Fibroblast of lung (primary cell): ENCODE data around the gene ERICH6.

Experiments used
- EZH2 ChIP-seq: IDR thresholded peaks from 2 replicates; pipeline ENCODE4 v1.5.1; 2012; ENCODE audit warnings: low read length, control low read depth, mild to moderate bottlenecking; ENCODE audit errors: missing control alignments
- TF ChIP-seq, protein P1 (sequence below), 2 donors: IDR thresholded peaks in 1 of 2; conservative IDR thresholded peaks in 1 of 2; 1 replicate in 1 of 2; 2 replicates in 1 of 2; pipeline ENCODE4 v1.5.1; 2011 to 2012; ENCODE audit warnings: low read length in 2 of 2, control low read depth in 1 of 2, inconsistent platforms in 1 of 2, low read depth in 1 of 2, mild to moderate bottlenecking in 1 of 2

DNA sequence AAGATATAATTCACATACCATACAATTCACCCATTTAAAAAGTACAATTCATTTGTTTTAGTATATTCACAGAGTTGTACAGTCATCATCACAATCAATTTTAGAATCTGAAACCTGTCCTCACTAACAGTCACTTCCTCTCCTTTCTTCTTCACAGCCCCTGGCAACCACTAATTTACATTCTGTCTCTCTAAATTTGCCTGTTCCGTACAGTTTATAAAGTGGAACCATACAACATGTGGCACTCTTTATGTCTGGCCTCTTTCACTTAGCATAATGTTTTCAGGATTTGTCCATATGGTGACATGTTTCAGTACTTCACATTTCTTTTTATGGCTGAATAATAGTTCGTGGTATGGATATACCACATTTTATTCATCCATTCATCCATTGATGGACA lies 22.7 kb downstream of the ERICH6 start:
- TF ChIP-seq, protein P1, sequence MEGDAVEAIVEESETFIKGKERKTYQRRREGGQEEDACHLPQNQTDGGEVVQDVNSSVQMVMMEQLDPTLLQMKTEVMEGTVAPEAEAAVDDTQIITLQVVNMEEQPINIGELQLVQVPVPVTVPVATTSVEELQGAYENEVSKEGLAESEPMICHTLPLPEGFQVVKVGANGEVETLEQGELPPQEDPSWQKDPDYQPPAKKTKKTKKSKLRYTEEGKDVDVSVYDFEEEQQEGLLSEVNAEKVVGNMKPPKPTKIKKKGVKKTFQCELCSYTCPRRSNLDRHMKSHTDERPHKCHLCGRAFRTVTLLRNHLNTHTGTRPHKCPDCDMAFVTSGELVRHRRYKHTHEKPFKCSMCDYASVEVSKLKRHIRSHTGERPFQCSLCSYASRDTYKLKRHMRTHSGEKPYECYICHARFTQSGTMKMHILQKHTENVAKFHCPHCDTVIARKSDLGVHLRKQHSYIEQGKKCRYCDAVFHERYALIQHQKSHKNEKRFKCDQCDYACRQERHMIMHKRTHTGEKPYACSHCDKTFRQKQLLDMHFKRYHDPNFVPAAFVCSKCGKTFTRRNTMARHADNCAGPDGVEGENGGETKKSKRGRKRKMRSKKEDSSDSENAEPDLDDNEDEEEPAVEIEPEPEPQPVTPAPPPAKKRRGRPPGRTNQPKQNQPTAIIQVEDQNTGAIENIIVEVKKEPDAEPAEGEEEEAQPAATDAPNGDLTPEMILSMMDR (conservative IDR thresholded peaks at IDR 0.05 in 1 of 2, IDR thresholded peaks at IDR 0.05 in 1 of 2; ENCODE audit: low read depth in 1 of 2, low read length in 2 of 2) = no peak
- no peak for TF ChIP-seq EZH2
